ENCODE results near the gene BICD1. TPM values are rescaled to one million over a fixed set of nuclear protein-coding genes. Genes with fewer than 3 reads are reported as not detected.

Gene BICD1
- total and polyA plus RNA-seq, 2 donors (not counting 3 experiments of a cell fraction or from before 2014, with no cell fraction given): 12.2 to 51.0 TPM

- H3K9me1 ChIP-seq (replicated peaks; ENCODE audit: control insufficient read depth, extremely low read depth, insufficient read depth, low read length): no peaks in the 10 kb centered on the region
- no peak overlapping the region for H3K9ac ChIP-seq (replicated peaks; ENCODE audit: extremely low read depth, insufficient read depth, low read length)
- H3K4me1 ChIP-seq (ENCODE audit: control insufficient read depth, extremely low read depth, insufficient read depth, low read length): no peaks in the 10 kb centered on the region
- no peak for FAIRE-seq
- H3K27ac ChIP-seq (ENCODE audit: insufficient read depth, low read depth, low read length): no peak overlapping the region
- no peak for DNase-seq (ENCODE audit: low read depth, low spot score)
- ChIA-PET POLR2A (interaction anchor here (0.6 kb wide), 1 partner anchor 42 kb away, joined by 3 read pairs; no protein-coding TSS in a partner anchor), CTCF (interaction anchor here (0.9 to 1.5 kb wide), 2 partner anchors 12 to 100 kb away, joined by 4 to 7 read pairs; no protein-coding TSS in a partner anchor)
- no peak overlapping the region for H2AFZ ChIP-seq (ENCODE audit: low read depth, low read length)
- intact Hi-C loops (cut with micrococcal nuclease): no loop called here
- H3K27me3 ChIP-seq (ENCODE audit: control insufficient read depth in 2 of 2, insufficient read depth in 2 of 2, low read length in 2 of 2): no peaks in the 10 kb centered on the region
- no TSS peak for BruUV-seq (replicated peaks)
- H3K4me2 ChIP-seq (ENCODE audit: insufficient read depth, low read length): no peak overlapping the region
- dilution Hi-C loops (cut with MboI; ENCODE audit: extremely low pct_ligation_motif_present, low sequenced_read_pairs): no loop called here
- H3K79me2 ChIP-seq (ENCODE audit: control insufficient read depth, insufficient read depth, low read length): no peaks in the 10 kb centered on the region
- H3K4me3 ChIP-seq (replicated peaks in 1 of 3; ENCODE audit: insufficient read depth in 1 of 3, low read depth in 1 of 3, low read length in 3 of 3): no peak overlapping the region
- H3K36me3 ChIP-seq (ENCODE audit: control insufficient read depth in 2 of 2, extremely low read depth in 1 of 2, insufficient read depth in 2 of 2, low read length in 2 of 2): peaks cover 3 to 5% of the 10 kb centered on the region in 2 experiments
- H4K20me1 ChIP-seq (replicated peaks; ENCODE audit: control insufficient read depth, extremely low read depth, insufficient read depth, low read length): no peaks in the 10 kb centered on the region
- TF ChIP-seq EZH2 (IDR thresholded peaks at IDR 0.05; ENCODE audit: borderline replicate concordance, low read depth, low read length, severe bottlenecking): no peak
- no peak for TF ChIP-seq CTCF (IDR thresholded peaks at IDR 0.05; ENCODE audit: extremely low read depth in 1 of 2, insufficient read depth in 1 of 2, low read depth in 1 of 2, low read length in 2 of 2)
- no peak for TF ChIP-seq POLR2AphosphoS5 (IDR thresholded peaks at IDR 0.05; ENCODE audit: insufficient read depth, low read depth, low read length)
- TF ChIP-seq MAX (IDR thresholded peaks at IDR 0.05; ENCODE audit: insufficient read depth, insufficient read length): no peak
- TF ChIP-seq GATA2 (IDR thresholded peaks at IDR 0.05; ENCODE audit: insufficient read depth, insufficient read length, low read depth, low read length): no peak
- TF ChIP-seq JUN (IDR thresholded peaks at IDR 0.05; ENCODE audit: borderline replicate concordance, insufficient read depth, insufficient read length, low read depth): no peak
- TF ChIP-seq FOS (IDR thresholded peaks at IDR 0.05; ENCODE audit: borderline replicate concordance, insufficient read depth, low read length): no peak
- TF ChIP-seq POLR2A (IDR thresholded peaks at IDR 0.05; ENCODE audit: low read depth, low read length): no peak
- TF ChIP-seq MYC (IDR thresholded peaks at IDR 0.05; ENCODE audit: low read depth, low read length): no peak
- no peaks in the 10 kb centered on the region for H3K9me3 ChIP-seq (replicated peaks; ENCODE audit: control insufficient read depth, insufficient read depth, low read length)
Observed at GRCh38 chr12:32211900-32212156, 105.2 kb downstream of the BICD1 start.
